OCI-LY7 (cell line): ENCODE data around the gene EFCAB13.

ENCODE experiments used
- EZH2phosphoT487 ChIP-seq: fragments of 200-600 bp; sonication (generic); IDR thresholded peaks from 2 replicates; pipeline ENCODE4 v1.6.1; 2018; ENCODE audit warnings: low read depth, borderline replicate concordance, mild to moderate bottlenecking, mixed run types, antibody characterized with exemption, low read length, moderate library complexity, mixed read lengths
- TF ChIP-seq, protein P1 (sequence below): fragments of 200-600 bp; sonication (generic); conservative IDR thresholded peaks from 2 replicates; pipeline ENCODE4 v1.5.1; 2014; ENCODE audit warnings: mild to moderate bottlenecking, antibody characterized with exemption, low read length, moderate library complexity, mixed read lengths

DNA sequence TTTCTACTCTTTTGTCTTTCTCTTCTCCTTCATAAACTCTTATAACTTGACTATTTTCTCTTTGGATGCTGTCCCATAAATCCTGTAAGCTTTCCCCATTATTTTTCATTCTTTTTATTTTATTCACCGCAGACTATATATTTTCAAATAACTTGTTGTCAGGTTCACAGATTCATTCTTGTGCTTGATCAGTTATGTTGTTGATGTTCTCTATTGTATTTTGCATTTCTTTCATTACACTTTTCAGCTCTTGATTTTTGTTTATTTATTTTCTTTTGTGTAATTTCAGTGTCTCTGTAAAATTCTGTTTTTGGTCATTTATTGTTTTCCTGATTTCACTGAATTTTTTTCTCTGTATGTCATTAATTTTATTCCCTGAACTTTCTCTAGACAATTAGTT is 49.2 kb downstream of the EFCAB13 start:
- TF ChIP-seq, protein P1, sequence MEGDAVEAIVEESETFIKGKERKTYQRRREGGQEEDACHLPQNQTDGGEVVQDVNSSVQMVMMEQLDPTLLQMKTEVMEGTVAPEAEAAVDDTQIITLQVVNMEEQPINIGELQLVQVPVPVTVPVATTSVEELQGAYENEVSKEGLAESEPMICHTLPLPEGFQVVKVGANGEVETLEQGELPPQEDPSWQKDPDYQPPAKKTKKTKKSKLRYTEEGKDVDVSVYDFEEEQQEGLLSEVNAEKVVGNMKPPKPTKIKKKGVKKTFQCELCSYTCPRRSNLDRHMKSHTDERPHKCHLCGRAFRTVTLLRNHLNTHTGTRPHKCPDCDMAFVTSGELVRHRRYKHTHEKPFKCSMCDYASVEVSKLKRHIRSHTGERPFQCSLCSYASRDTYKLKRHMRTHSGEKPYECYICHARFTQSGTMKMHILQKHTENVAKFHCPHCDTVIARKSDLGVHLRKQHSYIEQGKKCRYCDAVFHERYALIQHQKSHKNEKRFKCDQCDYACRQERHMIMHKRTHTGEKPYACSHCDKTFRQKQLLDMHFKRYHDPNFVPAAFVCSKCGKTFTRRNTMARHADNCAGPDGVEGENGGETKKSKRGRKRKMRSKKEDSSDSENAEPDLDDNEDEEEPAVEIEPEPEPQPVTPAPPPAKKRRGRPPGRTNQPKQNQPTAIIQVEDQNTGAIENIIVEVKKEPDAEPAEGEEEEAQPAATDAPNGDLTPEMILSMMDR = no peak
- no peak for TF ChIP-seq EZH2phosphoT487
